Endothelial cell of umbilical vein (primary cell): Measurements from ENCODE around the gene BEAN1. TPM values are rescaled to one million over a fixed set of nuclear protein-coding genes. Genes with fewer than 3 reads are reported as not detected.

ENCODE experiments used
- BruUV-seq: library from RNA; stranded (reverse); fragments of 400-500 nt; replicated peaks from 2 replicates; lab custom pipeline; 2021; lab: Mats Ljungman, UMichigan
- CTCF ChIA-PET: fragments of 300-600, 350-600 bp; sonication (Branson Sonifier 250); formaldehyde crosslinking; loops from one replicate; lab custom pipeline; 2021; ENCODE audit warnings: antibody characterized with exemption, inconsistent platforms; lab: Charles Lee
- POLR2A ChIA-PET: fragments of 300-600, 350-600 bp; sonication (Branson Sonifier 250); formaldehyde crosslinking; loops from one replicate; lab custom pipeline; 2021; ENCODE audit warnings: antibody characterized with exemption, inconsistent platforms; lab: Charles Lee
- DNase-seq: peaks from one replicate; pipeline ENCODE4 v3.0.0-alpha.2; 2011; ENCODE audit warnings: low read depth, low spot score
- FAIRE-seq: peaks from 2 replicates; lab custom pipeline; 2011; peaks lifted over from hg19 to GRCh38; lab: Jason Lieb, UNC
- H2AFZ ChIP-seq: 2 replicates; pipeline ENCODE4 v1.6.0; 2012; ENCODE audit warnings: low read depth, low read length, control low read depth, inconsistent platforms
- H3K27ac ChIP-seq: 2 replicates; pipeline ENCODE4 v1.5.1; 2011; ENCODE audit warnings: low read depth, mild to moderate bottlenecking, control low read depth, low read length, moderate library complexity; ENCODE audit not compliant: insufficient read depth
- H3K27me3 ChIP-seq, 2 experiments: 2 replicates each; pipeline versions ENCODE4 v1.6.0 to v1.6.1; 2011; ENCODE audit warnings: low read length in 2 of 2, mixed read lengths in 1 of 2; ENCODE audit not compliant: control insufficient read depth in 2 of 2, insufficient read depth in 2 of 2
- H3K36me3 ChIP-seq, 2 experiments: 2 replicates in 1 of 2; 3 replicates in 1 of 2; pipeline ENCODE4 v1.5.1; 2011; ENCODE audit warnings: low read length in 2 of 2, mild to moderate bottlenecking in 1 of 2, moderate library complexity in 1 of 2; ENCODE audit not compliant: control insufficient read depth in 2 of 2, insufficient read depth in 2 of 2; ENCODE audit errors: extremely low read depth in 1 of 2
- H3K4me1 ChIP-seq: 3 replicates; pipeline ENCODE4 v1.5.1; 2011; ENCODE audit warnings: mild to moderate bottlenecking, low read length; ENCODE audit not compliant: control insufficient read depth, insufficient read depth; ENCODE audit errors: extremely low read depth
- H3K4me2 ChIP-seq: 2 replicates; pipeline ENCODE4 v1.6.1; 2011; ENCODE audit warnings: low read length, control low read depth, mixed read lengths; ENCODE audit not compliant: insufficient read depth
- H3K4me3 ChIP-seq, 3 experiments: fragments of 200-600 bp in 1 of 3; sonication (generic), shearing (Covaris generic) in 1 of 3; replicated peaks in 1 of 3; 2 replicates each; pipeline ENCODE4 v1.5.1; 2011 to 2016; ENCODE audit warnings: control low read depth in 3 of 3, low read length in 3 of 3, mild to moderate bottlenecking in 2 of 3, inconsistent platforms in 1 of 3, low read depth in 1 of 3, moderate library complexity in 1 of 3; ENCODE audit not compliant: insufficient read depth in 1 of 3
- H3K79me2 ChIP-seq: 2 replicates; pipeline ENCODE4 v1.6.0; 2012; ENCODE audit warnings: low read length, inconsistent platforms; ENCODE audit not compliant: control insufficient read depth, insufficient read depth
- H3K9ac ChIP-seq: replicated peaks from 2 replicates; pipeline ENCODE3; 2011; ENCODE audit warnings: low read length, control low read depth; ENCODE audit not compliant: insufficient read depth; ENCODE audit errors: extremely low read depth
- H3K9me1 ChIP-seq: replicated peaks from 3 replicates; pipeline ENCODE4 v1.6.0; 2011; ENCODE audit warnings: mild to moderate bottlenecking, low read length; ENCODE audit not compliant: control insufficient read depth, insufficient read depth; ENCODE audit errors: extremely low read depth
- H3K9me3 ChIP-seq: replicated peaks from 2 replicates; pipeline ENCODE4 v1.5.1; 2012; ENCODE audit warnings: low read length, inconsistent platforms; ENCODE audit not compliant: control insufficient read depth, insufficient read depth
- H4K20me1 ChIP-seq: replicated peaks from 2 replicates; pipeline ENCODE3; 2011; ENCODE audit warnings: mild to moderate bottlenecking, low read length; ENCODE audit not compliant: control insufficient read depth, insufficient read depth; ENCODE audit errors: extremely low read depth
- EZH2 ChIP-seq: IDR thresholded peaks from 2 replicates; pipeline ENCODE4 v1.6.1; 2012; ENCODE audit warnings: borderline replicate concordance, low read depth, mild to moderate bottlenecking, moderate library complexity, low read length, inconsistent platforms; ENCODE audit not compliant: severe bottlenecking
- FOS ChIP-seq: IDR thresholded peaks from 2 replicates; pipeline ENCODE4 v1.6.1; 2011; ENCODE audit warnings: mild to moderate bottlenecking, low read length, moderate library complexity, borderline replicate concordance; ENCODE audit not compliant: insufficient read depth
- GATA2 ChIP-seq: IDR thresholded peaks from 2 replicates; pipeline ENCODE4 v1.7.0; 2011; ENCODE audit warnings: low read depth, mild to moderate bottlenecking, moderate library complexity, mixed read lengths, low read length; ENCODE audit not compliant: insufficient read length, insufficient read depth
- JUN ChIP-seq: IDR thresholded peaks from 2 replicates; pipeline ENCODE4 v1.6.1; 2011; ENCODE audit warnings: borderline replicate concordance, low read depth; ENCODE audit not compliant: insufficient read length, insufficient read depth
- MYC ChIP-seq: IDR thresholded peaks from one replicate; pipeline ENCODE4 v1.6.1; 2011; ENCODE audit warnings: mild to moderate bottlenecking, low read depth, low read length
- POLR2A ChIP-seq: IDR thresholded peaks from 2 replicates; pipeline ENCODE4 v1.6.1; 2012; ENCODE audit warnings: low read depth, mild to moderate bottlenecking, control low read depth, low read length
- POLR2AphosphoS5 ChIP-seq: IDR thresholded peaks from 2 replicates; pipeline ENCODE4 v1.6.1; 2012; ENCODE audit warnings: low read depth, mild to moderate bottlenecking, control low read depth, low read length, moderate library complexity; ENCODE audit not compliant: insufficient read depth
- dilution Hi-C: fragments of 300-500 bp; cut with MboI; formaldehyde crosslinking; loops from one replicate; pipeline ENCODE4 v1.15.0; 2019; ENCODE audit warnings: low sequenced_read_pairs; ENCODE audit not compliant: extremely low pct_ligation_motif_present
- intact Hi-C: fragments of 100-400 bp; cut with micrococcal nuclease; formaldehyde crosslinking; loops from one replicate; pipeline ENCODE4 v1.10.0; 2022
- polyA plus RNA-seq, 4 experiments: library from polyadenylated mRNA; depleted of rRNA in 3 of 4; stranded (reverse) in 3 of 4; unstranded in 1 of 4; fragments of >200 nt; gene quantifications; 2 replicates each; pipeline versions ENCODE4 v1.2.1 to v1.2.3, GENCODE V29; 2011 to 2012; ENCODE audit warnings: missing spikeins in 1 of 4
- total RNA-seq: library from RNA; stranded (reverse); gene quantifications from 2 replicates; pipeline ENCODE4 v1.2.3, GENCODE V29; 2021
- TF ChIP-seq, protein P1 (sequence below), 2 donors: IDR thresholded peaks; 1 replicate in 1 of 2; 2 replicates in 1 of 2; pipeline ENCODE4 v1.5.1; 2011; ENCODE audit warnings: low read length in 2 of 2, mild to moderate bottlenecking in 2 of 2, moderate library complexity in 2 of 2, control low read depth in 1 of 2, inconsistent platforms in 1 of 2, low read depth in 1 of 2; ENCODE audit not compliant: insufficient read depth in 1 of 2; ENCODE audit errors: extremely low read depth in 1 of 2
- TF ChIP-seq, protein P2 (sequence below): IDR thresholded peaks from 2 replicates; pipeline ENCODE4 v1.6.1; 2011; ENCODE audit not compliant: insufficient read depth, insufficient read length

Gene BEAN1
- total and polyA plus RNA-seq, 2 donors (not counting 3 experiments of a cell fraction or from before 2014, with no cell fraction given): not detected

DNA sequence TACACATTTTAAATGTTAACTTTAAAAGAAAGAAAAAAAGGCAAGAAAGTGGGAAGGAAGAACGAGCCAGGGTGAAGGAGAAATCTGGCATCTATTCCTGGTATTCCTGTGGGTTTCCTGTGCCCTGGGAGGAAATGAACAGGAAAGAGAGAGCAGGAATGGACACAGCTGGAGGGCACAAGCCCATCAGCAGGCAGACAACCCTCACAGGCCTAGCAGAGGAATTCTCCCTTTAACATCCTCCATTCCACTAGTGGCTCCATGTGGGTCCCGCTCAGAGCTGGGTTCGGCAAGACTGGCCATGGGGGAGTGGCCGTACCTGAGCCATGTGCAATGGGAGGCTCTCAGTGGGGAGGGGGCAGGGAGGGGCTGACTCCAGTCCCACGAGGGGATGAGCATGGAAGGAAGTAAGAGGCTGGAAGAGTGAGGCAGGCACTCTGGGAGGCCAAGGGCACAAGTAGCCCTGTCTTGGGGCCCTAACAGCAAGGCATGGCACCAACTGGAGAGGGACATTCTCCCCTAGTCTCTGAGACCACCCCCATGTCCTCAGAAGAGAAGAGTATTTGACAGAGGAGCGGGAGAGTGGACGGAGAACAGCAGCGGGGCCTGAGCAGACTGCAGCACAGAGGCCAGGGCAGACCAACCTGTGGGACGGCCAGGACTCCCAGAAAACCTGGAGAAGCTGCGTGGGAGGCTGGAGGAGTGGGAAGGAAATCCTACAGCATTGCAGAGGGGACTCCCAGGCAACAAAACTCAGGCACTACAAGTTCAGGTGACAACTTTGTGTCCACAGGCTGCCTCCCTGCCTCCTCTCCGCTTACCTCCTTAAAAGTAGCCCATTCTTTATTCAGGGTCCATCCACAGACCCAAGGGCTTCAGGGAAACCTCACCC is 92.6 kb downstream of the BEAN1 start:
- H3K4me1 ChIP-seq: peaks cover 89% of the 10 kb centered on the region
- intact Hi-C loops: loop anchor here (5.0 kb wide), 2 partner anchors 48 to 68 kb away; partner anchors contain the start of gene CMTM1
- H2AFZ ChIP-seq: peak overlapping the region; percentile 11
- no peaks in the 10 kb centered on the region for H3K79me2 ChIP-seq
- TF ChIP-seq GATA2 (no peak), POLR2A (no peak), POLR2AphosphoS5 (peak; percentile 58)
- CTCF ChIA-PET: no interaction called here
- POLR2A ChIA-PET: interaction anchor here (0.6 kb wide), 1 partner anchor 265 kb away, joined by 4 read pairs; no protein-coding TSS in a partner anchor
- no peaks in the 10 kb centered on the region for H3K36me3 ChIP-seq
- no peaks in the 10 kb centered on the region for H3K9me1 ChIP-seq
- H3K4me2 ChIP-seq: peak overlapping the region; percentile 20
- peak overlapping the region; percentile 8 for H3K9ac ChIP-seq
- no TSS peak for BruUV-seq
- no peaks in the 10 kb centered on the region for H3K9me3 ChIP-seq
- H4K20me1 ChIP-seq: no peaks in the 10 kb centered on the region
- FAIRE-seq (peak; percentile 80), DNase-seq (peak; percentile 24)
- H3K27me3 ChIP-seq: no peaks in the 10 kb centered on the region
- H3K27ac ChIP-seq: peak overlapping the region; percentile 61
- dilution Hi-C loops: no loop called here
- H3K4me3 ChIP-seq: no peak overlapping the region

DNA sequence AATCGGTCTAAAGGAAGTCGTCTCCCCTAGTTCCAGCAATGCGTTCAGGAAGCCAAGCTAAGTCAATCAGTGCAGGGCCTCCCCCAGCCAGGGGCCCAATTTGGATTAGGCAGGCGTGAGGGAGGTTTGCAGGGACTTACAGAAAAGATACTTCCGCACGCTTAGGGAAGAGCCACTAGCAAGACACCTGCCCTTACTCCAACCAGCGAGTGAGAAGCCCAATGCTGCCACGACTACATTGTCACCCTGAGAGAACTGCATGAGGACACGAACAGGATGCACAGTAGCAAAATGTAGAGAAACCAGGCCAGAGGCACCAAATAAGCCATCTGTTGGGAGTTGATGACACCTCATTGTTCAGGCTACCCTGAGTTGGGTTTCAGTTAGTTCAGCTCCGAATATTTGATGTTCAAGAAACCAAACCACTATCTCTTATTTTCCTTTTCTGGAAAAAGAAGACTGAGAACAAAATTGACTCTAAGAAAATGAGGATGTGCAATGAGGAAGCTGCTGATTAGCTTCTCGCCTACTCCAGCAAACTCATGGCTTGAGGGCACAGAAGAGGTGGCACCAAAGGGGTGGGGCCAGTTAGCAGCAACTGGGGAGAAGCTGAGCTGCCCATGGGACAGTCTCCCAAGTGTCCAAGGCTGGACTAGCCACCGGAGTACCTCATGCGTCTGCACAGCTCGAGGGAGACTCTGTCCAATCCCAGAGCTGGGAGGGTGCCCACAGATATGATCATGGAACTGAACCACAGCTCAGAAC is 93.5 kb downstream of the BEAN1 start:
- Histone ChIP-seq H3K4me2 (no peak overlapping the region), H3K9me3 (no peaks in the 10 kb centered on the region), H3K4me1 (peaks cover 85% of the 10 kb centered on the region), H3K4me3 (no peak overlapping the region), H3K79me2 (no peaks in the 10 kb centered on the region), H3K9me1 (no peaks in the 10 kb centered on the region), H3K27me3 (no peaks in the 10 kb centered on the region), H3K9ac (no peak overlapping the region), H4K20me1 (no peaks in the 10 kb centered on the region), H2AFZ (no peak overlapping the region), H3K27ac (peak overlapping the region; percentile 61), H3K36me3 (no peaks in the 10 kb centered on the region)
- intact Hi-C loops (no loop called here), dilution Hi-C loops (no loop called here)
- FAIRE-seq: no peak
- no peak for DNase-seq
- no TSS peak for BruUV-seq
- TF ChIP-seq JUN (no peak), POLR2AphosphoS5 (no peak), FOS (no peak), GATA2 (no peak), EZH2 (no peak), MYC (no peak), POLR2A (no peak)
- TF ChIP-seq, protein P1, sequence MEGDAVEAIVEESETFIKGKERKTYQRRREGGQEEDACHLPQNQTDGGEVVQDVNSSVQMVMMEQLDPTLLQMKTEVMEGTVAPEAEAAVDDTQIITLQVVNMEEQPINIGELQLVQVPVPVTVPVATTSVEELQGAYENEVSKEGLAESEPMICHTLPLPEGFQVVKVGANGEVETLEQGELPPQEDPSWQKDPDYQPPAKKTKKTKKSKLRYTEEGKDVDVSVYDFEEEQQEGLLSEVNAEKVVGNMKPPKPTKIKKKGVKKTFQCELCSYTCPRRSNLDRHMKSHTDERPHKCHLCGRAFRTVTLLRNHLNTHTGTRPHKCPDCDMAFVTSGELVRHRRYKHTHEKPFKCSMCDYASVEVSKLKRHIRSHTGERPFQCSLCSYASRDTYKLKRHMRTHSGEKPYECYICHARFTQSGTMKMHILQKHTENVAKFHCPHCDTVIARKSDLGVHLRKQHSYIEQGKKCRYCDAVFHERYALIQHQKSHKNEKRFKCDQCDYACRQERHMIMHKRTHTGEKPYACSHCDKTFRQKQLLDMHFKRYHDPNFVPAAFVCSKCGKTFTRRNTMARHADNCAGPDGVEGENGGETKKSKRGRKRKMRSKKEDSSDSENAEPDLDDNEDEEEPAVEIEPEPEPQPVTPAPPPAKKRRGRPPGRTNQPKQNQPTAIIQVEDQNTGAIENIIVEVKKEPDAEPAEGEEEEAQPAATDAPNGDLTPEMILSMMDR (IDR thresholded peaks at IDR 0.05; ENCODE audit: extremely low read depth in 1 of 2, insufficient read depth in 1 of 2, low read depth in 1 of 2, low read length in 2 of 2): no peak
- TF ChIP-seq, protein P2, sequence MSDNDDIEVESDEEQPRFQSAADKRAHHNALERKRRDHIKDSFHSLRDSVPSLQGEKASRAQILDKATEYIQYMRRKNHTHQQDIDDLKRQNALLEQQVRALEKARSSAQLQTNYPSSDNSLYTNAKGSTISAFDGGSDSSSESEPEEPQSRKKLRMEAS: no peak
- ChIA-PET POLR2A (no interaction called here), CTCF (interaction anchor here (0.8 to 2.3 kb wide), 4 partner anchors 9 to 84 kb away, joined by 3 to 10 read pairs (median 6); partner anchors contain the start of gene CMTM3)
